Stimulated activated CD4-positive, alpha-beta T cell treated with anti-CD3 and anti-CD28 coated beads, Interleukin-2, amount 100 ng/mL, for 48 hours (primary cell): ENCODE data around the gene MYL9.

Experiments
- DNase-seq, 2 donors: peaks; one replicate each; pipeline ENCODE4 v3.0.0-alpha.2; 2020

The MYL9 gene

GRCh38 chr20:36585410-36586125 is 44.2 kb downstream of the MYL9 start:
- DNase-seq, result no peak

GRCh38 chr20:36587388-36588070 is 46.2 kb downstream of the MYL9 start:
- no peak for DNase-seq

GRCh38 chr20:36591281-36591680 is 50.0 kb downstream of the MYL9 start:
- DNase-seq, result no peak

- no peak for DNase-seq
Observed at GRCh38 chr20:36591854-36592641, 50.7 kb downstream of the MYL9 start.

- DNase-seq, result no peak
Observed at GRCh38 chr20:36593347-36593929, 52.1 kb downstream of the MYL9 start.

GRCh38 chr20:36599912-36600345 is 58.6 kb downstream of the MYL9 start:
- no peak for DNase-seq
